ENCODE measurements around the gene TMEM47.

- no peak for TF ChIP-seq POLR2A (IDR thresholded peaks at IDR 0.05)
- TF ChIP-seq, protein P1, sequence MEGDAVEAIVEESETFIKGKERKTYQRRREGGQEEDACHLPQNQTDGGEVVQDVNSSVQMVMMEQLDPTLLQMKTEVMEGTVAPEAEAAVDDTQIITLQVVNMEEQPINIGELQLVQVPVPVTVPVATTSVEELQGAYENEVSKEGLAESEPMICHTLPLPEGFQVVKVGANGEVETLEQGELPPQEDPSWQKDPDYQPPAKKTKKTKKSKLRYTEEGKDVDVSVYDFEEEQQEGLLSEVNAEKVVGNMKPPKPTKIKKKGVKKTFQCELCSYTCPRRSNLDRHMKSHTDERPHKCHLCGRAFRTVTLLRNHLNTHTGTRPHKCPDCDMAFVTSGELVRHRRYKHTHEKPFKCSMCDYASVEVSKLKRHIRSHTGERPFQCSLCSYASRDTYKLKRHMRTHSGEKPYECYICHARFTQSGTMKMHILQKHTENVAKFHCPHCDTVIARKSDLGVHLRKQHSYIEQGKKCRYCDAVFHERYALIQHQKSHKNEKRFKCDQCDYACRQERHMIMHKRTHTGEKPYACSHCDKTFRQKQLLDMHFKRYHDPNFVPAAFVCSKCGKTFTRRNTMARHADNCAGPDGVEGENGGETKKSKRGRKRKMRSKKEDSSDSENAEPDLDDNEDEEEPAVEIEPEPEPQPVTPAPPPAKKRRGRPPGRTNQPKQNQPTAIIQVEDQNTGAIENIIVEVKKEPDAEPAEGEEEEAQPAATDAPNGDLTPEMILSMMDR (IDR thresholded peaks at IDR 0.05 in 4 of 5, conservative IDR thresholded peaks at IDR 0.05 in 1 of 5), result no peak
Measured at GRCh38 chrX:34642849-34643248, 14.2 kb downstream of the TMEM47 start.

All from gastrocnemius medialis (tissue), 4 donors.